Stomach (tissue), 9 donors: Measurements from ENCODE around the gene EPYC. TPM values are rescaled to one million over a fixed set of nuclear protein-coding genes. Genes with fewer than 3 reads are reported as not detected.

Experiments used
- DNase-seq, 2 donors: peaks; one replicate each; pipeline versions ENCODE4 v3.0.0 to v3.0.0-alpha.2; 2013 to 2019
- H3K27ac ChIP-seq, 5 donors: fragments of 200-600 bp in 4 of 5; sonication (generic) in 4 of 5; one replicate each; pipeline ENCODE4 v1.5.1; 2013 to 2019; ENCODE audit warnings: mild to moderate bottlenecking in 1 of 5, moderate library complexity in 1 of 5
- H3K27me3 ChIP-seq, 3 donors: fragments of 200-600 bp; sonication (generic); one replicate each; pipeline ENCODE4 v1.5.1; 2017 to 2019; ENCODE audit warnings: mixed run types in 1 of 3
- H3K36me3 ChIP-seq, 4 donors: fragments of 200-600 bp; sonication (generic); 1 replicate in 3 of 4; 2 replicates in 1 of 4; pipeline ENCODE4 v1.5.1; 2016 to 2019
- H3K4me1 ChIP-seq, 4 donors: fragments of 200-600 bp; sonication (generic); one replicate each; pipeline ENCODE4 v1.5.1; 2016 to 2019
- H3K4me3 ChIP-seq, 4 donors: fragments of 200-600 bp; sonication (generic) in 3 of 4; one replicate each; pipeline ENCODE4 v1.5.1; 2016 to 2019; ENCODE audit warnings: mild to moderate bottlenecking in 1 of 4
- H3K9me3 ChIP-seq, 4 donors: fragments of 200-600 bp; sonication (generic); one replicate each; pipeline ENCODE4 v1.5.1; 2016 to 2019
- CTCF ChIP-seq, 7 experiments: fragments of 450-650 bp in 4 of 7; fragments of 200-600 bp in 3 of 7; sonication (generic) in 3 of 7; IDR thresholded peaks; one replicate each; pipeline ENCODE4 v1.5.1; 2016 to 2019; ENCODE audit warnings: antibody characterized with exemption in 7 of 7, control low read depth in 2 of 7, mild to moderate bottlenecking in 1 of 7
- EP300 ChIP-seq: sonication (generic); formaldehyde crosslinking; IDR thresholded peaks from one replicate; pipeline ENCODE4 v1.6.1; 2017; ENCODE audit warnings: antibody characterized with exemption
- POLR2A ChIP-seq, 4 donors: fragments of 450-650 bp; IDR thresholded peaks; one replicate each; pipeline ENCODE4 v1.6.1; 2016; ENCODE audit warnings: antibody characterized with exemption in 4 of 4, control low read depth in 2 of 4, mild to moderate bottlenecking in 1 of 4, moderate library complexity in 1 of 4
- POLR2AphosphoS5 ChIP-seq, 3 donors: sonication (generic); formaldehyde crosslinking; IDR thresholded peaks; one replicate each; pipeline ENCODE4 v1.6.1; 2016; ENCODE audit warnings: antibody characterized with exemption in 3 of 3
- WGBS, 5 donors: extraction: QIAGEN DNeasy Blood & Tissue Kit in 3 of 5; methylation state at CpG; one replicate each; pipeline versions ENCODE4 v1.1.5 to v1.1.7; 2013 to 2018; 5-methylcytosine and 5-hydroxymethylcytosine counted together
- intact Hi-C: fragments of 100-400 bp; cut with DNase I; formaldehyde crosslinking; loops from one replicate; pipeline ENCODE4 v1.15.1; 2023; ENCODE audit warnings: low total_unique reads
- polyA plus RNA-seq, 3 donors: library from polyadenylated mRNA; stranded (reverse); fragments of 200-250 nt; gene quantifications; one replicate each; pipeline ENCODE4 v1.2.3, GENCODE V29; 2013
- total RNA-seq, 5 donors: library from RNA; depleted of rRNA; stranded (reverse); fragments of >200 nt; gene quantifications; one replicate each; pipeline versions ENCODE4 v1.1.0 to v1.2.3, GENCODE V29; 2014 to 2016
- donor health status: healthy with polysubstance abuse.
- donor health status: Bipolar disorder and iron deficiency.
- donor health status: healthy.

The EPYC gene
- total and polyA plus RNA-seq, 8 donors, result not detected

GRCh38 chr12:90921536-90921935 lies 83.2 kb downstream of the EPYC start:
- Histone ChIP-seq H3K27me3 (no peaks in the 10 kb centered on the region), H3K4me3 (no peak overlapping the region), H3K36me3 (no peaks in the 10 kb centered on the region), H3K9me3 (no peaks in the 10 kb centered on the region), H3K27ac (no peak overlapping the region), H3K4me1 (no peaks in the 10 kb centered on the region)
- intact Hi-C loops, result no loop called here
- TF ChIP-seq EP300, result no peak
- TF ChIP-seq POLR2AphosphoS5 (IDR thresholded peaks at IDR 0.05), result no peak
- no peak for TF ChIP-seq CTCF (IDR thresholded peaks at IDR 0.05)
- no peak for TF ChIP-seq POLR2A (IDR thresholded peaks at IDR 0.05)
- 81 to 91% (median 85%) methylated on average over 1 of the region's 1 CpG for WGBS, 5 donors
- DNase-seq, result no peak

- 93 to 100% (median 100%) methylated on average over 1 of the region's 1 CpG for WGBS, 5 donors
- Histone ChIP-seq H3K27me3 (no peaks in the 10 kb centered on the region), H3K36me3 (no peaks in the 10 kb centered on the region), H3K9me3 (no peaks in the 10 kb centered on the region), H3K27ac (no peak overlapping the region), H3K4me1 (no peaks in the 10 kb centered on the region), H3K4me3 (no peak overlapping the region)
- no peak for TF ChIP-seq POLR2AphosphoS5 (IDR thresholded peaks at IDR 0.05)
- TF ChIP-seq CTCF (IDR thresholded peaks at IDR 0.05), result no peak
- no peak for TF ChIP-seq EP300
- no peak for TF ChIP-seq POLR2A (IDR thresholded peaks at IDR 0.05)
- DNase-seq, result no peak
- intact Hi-C loops, result no loop called here
Measured at GRCh38 chr12:90920222-90920621, 84.5 kb downstream of the EPYC start.

- H3K4me3 ChIP-seq, result no peak overlapping the region
- no peaks in the 10 kb centered on the region for H3K36me3 ChIP-seq
- no peaks in the 10 kb centered on the region for H3K27me3 ChIP-seq
- no peak for TF ChIP-seq POLR2A (IDR thresholded peaks at IDR 0.05)
- no peak for TF ChIP-seq EP300
- no peak for TF ChIP-seq POLR2AphosphoS5 (IDR thresholded peaks at IDR 0.05)
- no peak for TF ChIP-seq CTCF (IDR thresholded peaks at IDR 0.05)
- H3K27ac ChIP-seq, result no peak overlapping the region
- DNase-seq, result no peak
- WGBS, 5 donors, result 39 to 61% (median 58%) methylated on average over 2 of the region's 2 CpGs
- H3K4me1 ChIP-seq, result no peaks in the 10 kb centered on the region
- no peaks in the 10 kb centered on the region for H3K9me3 ChIP-seq
- intact Hi-C loops, result no loop called here
Measured at GRCh38 chr12:90917431-90917830, 87.3 kb downstream of the EPYC start.

DNA sequence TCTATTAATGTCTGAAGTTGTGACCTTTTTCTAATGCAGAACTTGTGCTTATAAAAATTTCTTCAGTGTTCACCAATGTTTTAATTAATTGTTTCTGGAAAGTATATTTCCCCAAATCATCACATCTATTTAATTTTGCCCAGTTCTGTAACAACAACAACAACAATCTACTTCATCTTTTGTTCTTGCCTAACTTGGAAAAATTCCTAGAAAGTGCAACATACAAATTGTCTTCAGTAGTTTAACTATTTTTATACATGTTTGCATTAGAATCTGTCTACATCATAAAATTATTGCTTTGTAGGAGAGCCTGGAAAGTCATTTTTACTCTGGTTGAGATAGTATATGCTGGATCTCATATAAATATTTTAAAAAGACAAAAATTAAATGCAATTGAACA lies 88.3 kb downstream of the EPYC start:
- Histone ChIP-seq H3K9me3 (no peaks in the 10 kb centered on the region), H3K36me3 (no peaks in the 10 kb centered on the region), H3K4me3 (no peak overlapping the region), H3K27ac (no peak overlapping the region), H3K27me3 (no peaks in the 10 kb centered on the region), H3K4me1 (no peaks in the 10 kb centered on the region)
- TF ChIP-seq POLR2AphosphoS5 (IDR thresholded peaks at IDR 0.05), result no peak
- no peak for TF ChIP-seq POLR2A (IDR thresholded peaks at IDR 0.05)
- TF ChIP-seq CTCF (IDR thresholded peaks at IDR 0.05), result no peak
- TF ChIP-seq EP300, result no peak
- intact Hi-C loops, result no loop called here
- DNase-seq, result no peak
